ENCODE measurements around the gene FAM174C.

Gene FAM174C

DNA sequence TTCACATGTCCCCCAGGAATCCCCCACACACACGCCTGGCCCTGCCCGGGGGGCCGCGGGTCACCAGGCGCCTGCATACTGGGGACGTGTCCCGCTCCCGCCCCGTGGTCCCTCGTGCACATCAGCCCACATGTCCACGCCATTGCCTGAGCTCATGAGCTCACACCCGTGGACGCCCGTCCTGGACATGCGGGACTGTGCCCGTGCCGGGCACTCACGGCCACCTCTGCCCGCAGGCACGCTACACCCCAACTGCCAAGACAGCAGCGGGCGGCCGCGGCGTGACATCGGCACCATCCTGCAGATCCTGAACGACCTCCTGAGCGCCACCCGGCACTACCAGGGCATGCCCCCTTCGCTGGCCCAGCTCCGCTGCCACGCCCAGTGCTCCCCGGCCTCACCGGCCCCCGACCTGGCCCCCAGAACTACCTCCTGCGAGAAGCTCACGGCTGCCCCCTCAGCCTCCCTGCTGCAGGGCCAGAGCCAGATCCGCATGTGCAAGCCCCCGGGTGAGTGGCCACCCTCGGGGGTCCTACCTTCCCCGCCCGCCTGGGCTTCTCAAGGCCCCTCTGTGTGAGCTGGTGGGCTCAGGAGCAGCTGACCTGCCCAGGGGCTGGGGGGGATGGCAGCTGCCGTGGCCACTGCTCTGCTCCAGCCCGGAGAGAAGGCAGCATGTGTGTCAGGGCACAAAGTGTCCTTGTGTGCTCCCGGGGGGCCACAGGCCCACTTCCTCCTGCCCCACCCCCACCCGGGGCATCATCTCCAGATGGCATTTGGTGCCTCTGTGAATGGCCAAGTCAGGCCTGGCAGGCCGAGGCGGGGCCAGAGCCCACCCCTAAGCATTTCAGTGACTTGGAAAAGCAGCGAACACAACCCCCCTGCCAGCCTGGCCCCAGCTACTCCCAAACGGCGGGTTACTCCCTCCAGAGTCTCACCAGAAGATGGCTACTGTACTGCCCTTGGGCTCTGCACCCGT, 19.9 kb upstream of the FAM174C start:
- Histone ChIP-seq H3K36me3 (replicated peaks; ENCODE audit: low read depth, low read length) (peaks cover 58% of the 10 kb centered on the region), H4K20me1 (ENCODE audit: insufficient read depth, low read length) (peaks cover 11% of the 10 kb centered on the region; the same call in 1 of the 2 replicates), H3K4me3 (ENCODE audit: low read length) (no peak overlapping the region)

GRCh38 chr19:1256646-1257474, 18.5 kb upstream of the FAM174C start:
- Histone ChIP-seq H3K27ac (ENCODE audit: low read length) (no peak overlapping the region), H3K4me2 (ENCODE audit: low read length) (no peak overlapping the region), H3K4me3 (ENCODE audit: low read length) (no peak overlapping the region), H3K9ac (ENCODE audit: low read length) (no peak overlapping the region), H3K4me1 (ENCODE audit: low read length) (peaks cover 45% of the 10 kb centered on the region), H3K9me3 (ENCODE audit: insufficient read depth, low read length) (no peaks in the 10 kb centered on the region), H3K36me3 (replicated peaks; ENCODE audit: low read depth, low read length) (peaks cover 49% of the 10 kb centered on the region), H3K27me3 (ENCODE audit: low read depth, low read length) (no peaks in the 10 kb centered on the region), H2AFZ (ENCODE audit: low read depth, low read length) (no peak overlapping the region), H4K20me1 (ENCODE audit: insufficient read depth, low read length) (peaks cover 11% of the 10 kb centered on the region; the same call in 1 of the 2 replicates), H3K79me2 (ENCODE audit: low read length) (peaks cover 43% of the 10 kb centered on the region)
- TF ChIP-seq EZH2phosphoT487 (IDR thresholded peaks at IDR 0.05; ENCODE audit: low read depth) (no peak), CTCF (IDR thresholded peaks at IDR 0.05; ENCODE audit: low read depth, low read length) (no peak)

More for the DNA sequence above, 19.9 kb upstream of the FAM174C start:
- TF ChIP-seq CTCF (IDR thresholded peaks at IDR 0.05; ENCODE audit: low read depth, low read length) (no peak), EZH2phosphoT487 (IDR thresholded peaks at IDR 0.05; ENCODE audit: low read depth) (no peak)
- no peak overlapping the region for H3K9ac ChIP-seq (ENCODE audit: low read length)
- H3K27me3 ChIP-seq (ENCODE audit: low read depth, low read length) = no peaks in the 10 kb centered on the region
- H3K79me2 ChIP-seq (ENCODE audit: low read length) = peaks cover 57% of the 10 kb centered on the region
- no peak overlapping the region for H3K27ac ChIP-seq (ENCODE audit: low read length)
- H3K4me2 ChIP-seq (ENCODE audit: low read length) = no peak overlapping the region
- peaks cover 47% of the 10 kb centered on the region for H3K4me1 ChIP-seq (ENCODE audit: low read length)
- H2AFZ ChIP-seq (ENCODE audit: low read depth, low read length) = no peak overlapping the region
- H3K9me3 ChIP-seq (ENCODE audit: insufficient read depth, low read length) = no peaks in the 10 kb centered on the region

DNA sequence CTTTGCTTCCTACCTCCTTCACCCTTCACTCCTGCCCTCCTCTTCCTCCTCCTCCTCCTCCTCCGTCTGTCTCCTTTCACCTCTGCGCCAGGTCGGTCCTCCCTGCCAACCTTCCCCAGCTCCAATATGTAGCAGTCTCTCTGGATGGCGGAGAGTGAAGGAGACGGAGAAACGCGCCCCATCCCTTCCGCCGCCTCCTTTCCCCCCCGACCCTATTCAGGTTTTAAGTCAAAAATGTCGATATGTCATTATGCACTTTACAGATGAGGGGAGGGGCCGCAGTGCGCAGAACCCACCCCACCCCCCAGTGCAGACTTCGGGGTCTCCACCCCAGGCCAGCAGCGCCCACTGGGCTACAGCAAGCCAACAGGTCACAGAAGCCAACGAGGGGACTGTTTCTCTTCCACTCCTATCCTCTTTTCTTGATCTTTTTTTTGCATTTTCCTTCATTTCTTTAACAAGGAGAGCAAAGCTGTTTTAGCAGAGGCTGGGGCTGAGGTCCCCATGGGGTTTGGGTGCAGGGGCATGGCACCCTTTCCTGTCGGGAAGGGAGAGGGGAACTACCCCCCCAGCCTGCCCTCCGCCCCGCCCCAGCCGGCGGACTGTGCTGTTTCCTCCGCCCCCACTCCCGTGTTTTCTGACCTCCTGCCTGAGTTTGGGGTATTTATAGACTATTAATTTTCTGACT, 17.7 kb upstream of the FAM174C start:
- Histone ChIP-seq H3K4me3 (ENCODE audit: low read length) (no peak overlapping the region), H3K27ac (ENCODE audit: low read length) (no peak overlapping the region), H3K79me2 (ENCODE audit: low read length) (peaks cover 36% of the 10 kb centered on the region), H3K9me3 (ENCODE audit: insufficient read depth, low read length) (no peaks in the 10 kb centered on the region), H4K20me1 (ENCODE audit: insufficient read depth, low read length) (peaks cover 11% of the 10 kb centered on the region; the same call in 1 of the 2 replicates), H2AFZ (ENCODE audit: low read depth, low read length) (no peak overlapping the region), H3K9ac (ENCODE audit: low read length) (no peak overlapping the region), H3K36me3 (replicated peaks; ENCODE audit: low read depth, low read length) (peaks cover 42% of the 10 kb centered on the region), H3K27me3 (ENCODE audit: low read depth, low read length) (no peaks in the 10 kb centered on the region), H3K4me2 (ENCODE audit: low read length) (no peak overlapping the region; the same call in 1 of the 2 replicates), H3K4me1 (ENCODE audit: low read length) (peaks cover 45% of the 10 kb centered on the region)
- TF ChIP-seq EZH2phosphoT487 (IDR thresholded peaks at IDR 0.05; ENCODE audit: low read depth) (no peak), CTCF (IDR thresholded peaks at IDR 0.05; ENCODE audit: low read depth, low read length) (no peak)

All from OCI-LY3 (cell line).